Panc1 (cell line): ENCODE data around the gene RPL19. TPM values are rescaled to one million over a fixed set of nuclear protein-coding genes. Genes with fewer than 3 reads are reported as not detected.

ENCODE experiments used
- ATAC-seq: fragments of 200-7000 bp; cut with Tn5 transposase; 2 replicates; pipeline ENCODE4 v1.9.1; 2020; ENCODE audit warnings: mild to moderate bottlenecking, moderate library complexity
- BruUV-seq: library from RNA; stranded (reverse); fragments of 400-500 nt; replicated peaks from 2 replicates; lab custom pipeline; 2021; lab: Mats Ljungman, UMichigan
- CTCF ChIA-PET: fragments of 300-600 bp; sonication (Branson Sonifier 250); formaldehyde crosslinking; loops from one replicate; lab custom pipeline; 2022; ENCODE audit warnings: antibody characterized with exemption; lab: Charles Lee
- POLR2A ChIA-PET: fragments of 300-600 bp; sonication (Branson Sonifier 250); formaldehyde crosslinking; loops from one replicate; lab custom pipeline; 2022; ENCODE audit warnings: antibody characterized with exemption; lab: Charles Lee
- DNase-seq: peaks from one replicate; pipeline ENCODE4 v3.0.0-alpha.2; 2010; ENCODE audit warnings: low read depth, low spot score
- H3K27ac ChIP-seq: 2 replicates; pipeline ENCODE4 v1.5.1; 2011; ENCODE audit warnings: mild to moderate bottlenecking, low read length, inconsistent platforms
- H3K27me3 ChIP-seq: fragments of 200-500 bp; sonication (Bioruptor generic); 2 replicates; pipeline ENCODE4 v1.6.0; 2014; ENCODE audit warnings: low read length, inconsistent platforms; ENCODE audit not compliant: control insufficient read depth, insufficient read depth
- H3K36me3 ChIP-seq: fragments of 200-500 bp; sonication (Bioruptor generic); 2 replicates; pipeline ENCODE4 v1.5.1; 2014; ENCODE audit warnings: inconsistent platforms, mild to moderate bottlenecking, low read length, moderate library complexity; ENCODE audit not compliant: control insufficient read depth, insufficient read depth
- H3K4me1 ChIP-seq: 2 replicates; pipeline ENCODE4 v1.5.1; 2011; ENCODE audit warnings: inconsistent platforms, mild to moderate bottlenecking, low read length, moderate library complexity; ENCODE audit not compliant: control insufficient read depth, insufficient read depth
- H3K4me3 ChIP-seq, 2 experiments: 2 replicates each; pipeline ENCODE4 v1.5.1; 2011 to 2012; ENCODE audit warnings: low read depth in 2 of 2, low read length in 2 of 2, mild to moderate bottlenecking in 2 of 2, inconsistent platforms in 1 of 2, moderate library complexity in 1 of 2
- H3K9me3 ChIP-seq: fragments of 200-500 bp; sonication (Bioruptor generic); 2 replicates; pipeline ENCODE4 v1.5.1; 2014; ENCODE audit warnings: low read depth, mild to moderate bottlenecking, inconsistent platforms, low read length, moderate library complexity; ENCODE audit not compliant: control insufficient read depth, insufficient read depth
- POLR2AphosphoS5 ChIP-seq: IDR thresholded peaks from 2 replicates; pipeline ENCODE4 v1.6.1; 2012; ENCODE audit warnings: mild to moderate bottlenecking, low read depth, low read length, moderate library complexity
- SIN3A ChIP-seq: IDR thresholded peaks from 2 replicates; pipeline ENCODE4 v1.6.1; 2012; ENCODE audit warnings: low read depth, mild to moderate bottlenecking, low read length, moderate library complexity, borderline replicate concordance; ENCODE audit not compliant: insufficient read depth
- TCF7L2 ChIP-seq: IDR thresholded peaks from 2 replicates; pipeline ENCODE4 v1.6.1; 2011; ENCODE audit warnings: mild to moderate bottlenecking, low read depth, low read length, inconsistent platforms
- in situ Hi-C: cut with HindIII; loops from 2 replicates; pipeline ENCODE4 v1.10.0; 2016; ENCODE audit warnings: low sequenced_read_pairs, low pct_unique_long_range_greater_than_20kb
- intact Hi-C: fragments of 100-400 bp; cut with micrococcal nuclease; formaldehyde crosslinking; loops from one replicate; pipeline ENCODE4 v1.10.0; 2022; ENCODE audit not compliant: unreplicated experiment
- total RNA-seq: library from RNA; stranded (reverse); gene quantifications from one replicate; pipeline ENCODE4 v1.2.1, GENCODE V29; 2021; ENCODE audit not compliant: unreplicated experiment
- TF ChIP-seq, protein P1 (sequence below), 2 experiments: IDR thresholded peaks; 2 replicates each; pipeline ENCODE4 v1.6.1; 2011 to 2012; ENCODE audit warnings: low read depth in 2 of 2, control low read depth in 1 of 2, low read length in 1 of 2, mild to moderate bottlenecking in 1 of 2, moderate library complexity in 1 of 2; ENCODE audit not compliant: insufficient read depth in 1 of 2
- TF ChIP-seq, protein P2 (sequence below): fragments of 450-650 bp; IDR thresholded peaks from 2 replicates; pipeline ENCODE4 v1.5.1; 2017; ENCODE audit warnings: mild to moderate bottlenecking

Gene RPL19
- total RNA-seq, 1 experiment from 2014 or later = 971 TPM

DNA sequence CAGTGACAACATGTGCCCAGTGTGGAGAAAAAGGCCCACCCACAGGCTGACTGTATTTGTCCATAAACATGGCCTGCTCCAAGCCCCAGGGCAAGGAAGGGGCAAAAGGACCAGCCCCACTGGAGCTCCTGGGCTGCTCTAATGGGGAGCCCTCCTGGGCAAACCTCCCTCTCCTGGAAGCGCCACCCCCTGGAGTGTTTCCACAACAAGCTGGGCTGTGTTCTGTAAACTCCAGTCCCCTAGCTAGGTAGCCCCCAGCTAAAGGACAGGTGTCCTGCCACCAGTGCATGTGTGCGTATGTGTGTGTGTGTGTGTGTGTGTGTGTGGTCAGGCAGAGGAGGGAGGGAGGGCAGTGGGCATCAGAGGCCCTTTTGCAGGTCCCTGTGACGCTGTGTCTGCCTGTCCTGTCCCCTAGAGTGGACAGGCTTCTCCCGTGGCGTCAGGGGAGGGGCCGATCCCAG, 36.9 kb downstream of the RPL19 start:
- POLR2A ChIA-PET = interaction anchor here (0.5 kb wide), 1 partner anchor 224 kb away, joined by 3 read pairs; no protein-coding TSS in a partner anchor

DNA sequence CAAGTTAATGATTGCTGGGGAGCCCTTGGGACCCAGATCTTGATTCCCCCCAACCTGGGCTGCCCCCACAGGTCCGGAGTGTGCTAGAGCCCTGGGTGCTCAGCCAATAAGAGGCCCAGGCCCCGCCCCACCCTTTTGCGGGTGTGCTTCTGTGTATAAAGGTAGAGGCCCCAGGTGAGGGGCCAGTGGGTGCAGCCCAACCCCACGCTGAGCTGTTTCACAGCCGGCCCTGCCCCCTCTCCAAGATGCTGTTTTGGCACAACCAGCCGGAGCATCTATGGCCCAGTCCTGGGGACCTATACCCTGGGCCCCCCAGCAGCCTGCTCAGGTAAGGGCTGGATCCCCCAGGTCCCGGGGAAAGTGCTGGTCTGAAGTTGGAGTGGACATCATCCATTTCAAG, 37.5 kb downstream of the RPL19 start:
- in situ Hi-C loops = no loop called here
- TF ChIP-seq SIN3A (no peak), TCF7L2 (no peak), POLR2AphosphoS5 (no peak)
- TF ChIP-seq, protein P1, sequence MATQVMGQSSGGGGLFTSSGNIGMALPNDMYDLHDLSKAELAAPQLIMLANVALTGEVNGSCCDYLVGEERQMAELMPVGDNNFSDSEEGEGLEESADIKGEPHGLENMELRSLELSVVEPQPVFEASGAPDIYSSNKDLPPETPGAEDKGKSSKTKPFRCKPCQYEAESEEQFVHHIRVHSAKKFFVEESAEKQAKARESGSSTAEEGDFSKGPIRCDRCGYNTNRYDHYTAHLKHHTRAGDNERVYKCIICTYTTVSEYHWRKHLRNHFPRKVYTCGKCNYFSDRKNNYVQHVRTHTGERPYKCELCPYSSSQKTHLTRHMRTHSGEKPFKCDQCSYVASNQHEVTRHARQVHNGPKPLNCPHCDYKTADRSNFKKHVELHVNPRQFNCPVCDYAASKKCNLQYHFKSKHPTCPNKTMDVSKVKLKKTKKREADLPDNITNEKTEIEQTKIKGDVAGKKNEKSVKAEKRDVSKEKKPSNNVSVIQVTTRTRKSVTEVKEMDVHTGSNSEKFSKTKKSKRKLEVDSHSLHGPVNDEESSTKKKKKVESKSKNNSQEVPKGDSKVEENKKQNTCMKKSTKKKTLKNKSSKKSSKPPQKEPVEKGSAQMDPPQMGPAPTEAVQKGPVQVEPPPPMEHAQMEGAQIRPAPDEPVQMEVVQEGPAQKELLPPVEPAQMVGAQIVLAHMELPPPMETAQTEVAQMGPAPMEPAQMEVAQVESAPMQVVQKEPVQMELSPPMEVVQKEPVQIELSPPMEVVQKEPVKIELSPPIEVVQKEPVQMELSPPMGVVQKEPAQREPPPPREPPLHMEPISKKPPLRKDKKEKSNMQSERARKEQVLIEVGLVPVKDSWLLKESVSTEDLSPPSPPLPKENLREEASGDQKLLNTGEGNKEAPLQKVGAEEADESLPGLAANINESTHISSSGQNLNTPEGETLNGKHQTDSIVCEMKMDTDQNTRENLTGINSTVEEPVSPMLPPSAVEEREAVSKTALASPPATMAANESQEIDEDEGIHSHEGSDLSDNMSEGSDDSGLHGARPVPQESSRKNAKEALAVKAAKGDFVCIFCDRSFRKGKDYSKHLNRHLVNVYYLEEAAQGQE (IDR thresholded peaks at IDR 0.05; ENCODE audit: insufficient read depth in 1 of 2, low read depth in 2 of 2, low read length in 1 of 2) = no peak
- TF ChIP-seq, protein P2, sequence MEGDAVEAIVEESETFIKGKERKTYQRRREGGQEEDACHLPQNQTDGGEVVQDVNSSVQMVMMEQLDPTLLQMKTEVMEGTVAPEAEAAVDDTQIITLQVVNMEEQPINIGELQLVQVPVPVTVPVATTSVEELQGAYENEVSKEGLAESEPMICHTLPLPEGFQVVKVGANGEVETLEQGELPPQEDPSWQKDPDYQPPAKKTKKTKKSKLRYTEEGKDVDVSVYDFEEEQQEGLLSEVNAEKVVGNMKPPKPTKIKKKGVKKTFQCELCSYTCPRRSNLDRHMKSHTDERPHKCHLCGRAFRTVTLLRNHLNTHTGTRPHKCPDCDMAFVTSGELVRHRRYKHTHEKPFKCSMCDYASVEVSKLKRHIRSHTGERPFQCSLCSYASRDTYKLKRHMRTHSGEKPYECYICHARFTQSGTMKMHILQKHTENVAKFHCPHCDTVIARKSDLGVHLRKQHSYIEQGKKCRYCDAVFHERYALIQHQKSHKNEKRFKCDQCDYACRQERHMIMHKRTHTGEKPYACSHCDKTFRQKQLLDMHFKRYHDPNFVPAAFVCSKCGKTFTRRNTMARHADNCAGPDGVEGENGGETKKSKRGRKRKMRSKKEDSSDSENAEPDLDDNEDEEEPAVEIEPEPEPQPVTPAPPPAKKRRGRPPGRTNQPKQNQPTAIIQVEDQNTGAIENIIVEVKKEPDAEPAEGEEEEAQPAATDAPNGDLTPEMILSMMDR = no peak
- no peak for ATAC-seq
- CTCF ChIA-PET = interaction anchor here (1.0 to 1.3 kb wide), 2 partner anchors 9 to 73 kb away, joined by 3 read pairs; no protein-coding TSS in a partner anchor
- Histone ChIP-seq H3K27me3 (no peaks in the 10 kb centered on the region), H3K36me3 (no peaks in the 10 kb centered on the region), H3K4me1 (0 out of 2 replicates have a peak, but pooled peaks cover 2% of the 10 kb centered on the region), H3K27ac (no peak overlapping the region), H3K4me3 (no peak overlapping the region), H3K9me3 (no peaks in the 10 kb centered on the region)
- no peak for DNase-seq
- intact Hi-C loops = no loop called here
- POLR2A ChIA-PET = interaction anchor here (0.5 kb wide), 1 partner anchor 223 kb away, joined by 3 read pairs; no protein-coding TSS in a partner anchor
- BruUV-seq = no TSS peak

More for the DNA sequence above, 36.9 kb downstream of the RPL19 start:
- in situ Hi-C loops (no loop called here), intact Hi-C loops (no loop called here)
- no TSS peak for BruUV-seq
- Histone ChIP-seq H3K4me3 (no peak overlapping the region), H3K36me3 (no peaks in the 10 kb centered on the region), H3K27ac (no peak overlapping the region), H3K4me1 (0 out of 2 replicates have a peak, but pooled peaks cover 2% of the 10 kb centered on the region), H3K9me3 (no peaks in the 10 kb centered on the region), H3K27me3 (no peaks in the 10 kb centered on the region)
- TF ChIP-seq SIN3A = no peak
- TF ChIP-seq, protein P2 = no peak
- TF ChIP-seq TCF7L2 = no peak
- TF ChIP-seq, protein P1 (IDR thresholded peaks at IDR 0.05; ENCODE audit: insufficient read depth in 1 of 2, low read depth in 2 of 2, low read length in 1 of 2) = no peak
- no peak for TF ChIP-seq POLR2AphosphoS5
- ATAC-seq = 0 out of 2 replicates have a peak, but pooled peaks have one; percentile 14
- CTCF ChIA-PET = interaction anchor here (1.3 kb wide), 1 partner anchor 72 kb away, joined by 3 read pairs; no protein-coding TSS in a partner anchor
- no peak for DNase-seq
